ENCODE measurements around the gene IP6K1.
A peak's percentile ranks its signal among the peaks of the same experiment; 100 is the strongest.
"Not testable (repeated sequence)": the region's sequence is repeated elsewhere in the genome, so short reads cannot be mapped to it uniquely, and the experiment has no call there.

IP6K1 gene

GRCh38 chr3:49690856-49691255 is 95.5 kb downstream of the IP6K1 start:
- not testable (repeated sequence) for DNase-seq (ENCODE audit: low spot score)

GRCh38 chr3:49689908-49690624 is 96.3 kb downstream of the IP6K1 start:
- DNase-seq (ENCODE audit: low spot score), result not testable (repeated sequence)

GRCh38 chr3:49689046-49689907 is 97.1 kb downstream of the IP6K1 start, which contains the start of the genes MST1 and RNF123:
TSS of gene MST1 (minus strand) at chr3:49689474. CDS start at chr3:49688691, 783 bp downstream.
TSS of gene RNF123 (plus strand) at chr3:49689557. CDS start at chr3:49691166, 1,609 bp downstream.
- no peak for TF ChIP-seq CTCF (IDR thresholded peaks at IDR 0.05; ENCODE audit: extremely low read depth, missing control alignments)
- DNase-seq (ENCODE audit: low spot score), result peak; percentile 93

- not testable (repeated sequence) for DNase-seq (ENCODE audit: low spot score)
Observed at GRCh38 chr3:49688338-49689045, 97.8 kb downstream of the IP6K1 start.

GRCh38 chr3:49687424-49687795 is 98.9 kb downstream of the IP6K1 start:
- not testable (repeated sequence) for DNase-seq (ENCODE audit: low spot score)

GRCh38 chr3:49686769-49687423 is 99.4 kb downstream of the IP6K1 start:
- not testable (repeated sequence) for DNase-seq (ENCODE audit: low spot score)

GRCh38 chr3:49686346-49686745 is 100.0 kb downstream of the IP6K1 start:
- not testable (repeated sequence) for DNase-seq (ENCODE audit: low spot score)

- not testable (repeated sequence) for DNase-seq (ENCODE audit: low spot score)
Observed at GRCh38 chr3:49685846-49686245, 100.5 kb downstream of the IP6K1 start.

GRCh38 chr3:49685103-49685502 is 101.2 kb downstream of the IP6K1 start:
- not testable (repeated sequence) for DNase-seq (ENCODE audit: low spot score)

GRCh38 chr3:49684453-49684852 is 101.9 kb downstream of the IP6K1 start:
- not testable (repeated sequence) for DNase-seq (ENCODE audit: low spot score)

GRCh38 chr3:49683162-49683561 is 103.2 kb downstream of the IP6K1 start:
- no peak for TF ChIP-seq CTCF (IDR thresholded peaks at IDR 0.05; ENCODE audit: extremely low read depth, missing control alignments)
- no peak for DNase-seq (ENCODE audit: low spot score)

- no peak for DNase-seq (ENCODE audit: low spot score)
- no peak for TF ChIP-seq CTCF (IDR thresholded peaks at IDR 0.05; ENCODE audit: extremely low read depth, missing control alignments)
Observed at GRCh38 chr3:49681543-49681942, 104.8 kb downstream of the IP6K1 start.
